ENCODE results near the gene FAM43A. TPM values are rescaled to one million over a fixed set of nuclear protein-coding genes. Genes with fewer than 3 reads are reported as not detected.

The FAM43A gene
- polyA plus RNA-seq, 2 of the 4 experiments (the other 2 are of a cell fraction): 0.89 to 2.3 TPM

GRCh38 chr3:194642769-194643168 lies 42.9 kb upstream of the FAM43A start (continued):
- TF ChIP-seq HMGXB4 (CRISPR knock-in tag; IDR thresholded peaks at IDR 0.05; ENCODE audit: borderline replicate concordance) (no peak), FOSL2 (IDR thresholded peaks at IDR 0.05) (no peak), FOSL2 (CRISPR knock-in tag; IDR thresholded peaks at IDR 0.05) (no peak)

- H3K4me1 ChIP-seq: no peaks in the 10 kb centered on the region
- no peak overlapping the region for H3K4me2 ChIP-seq
- no peak overlapping the region for H3K27ac ChIP-seq
- H3K4me3 ChIP-seq: no peak overlapping the region
- WGBS (ENCODE audit: missing lambda C conversion rate): 94% methylated on average over 3 of the region's 3 CpGs
- TF ChIP-seq ESRRA (IDR thresholded peaks at IDR 0.05; ENCODE audit: borderline replicate concordance, low read length): no peak
- TF ChIP-seq ELK1 (IDR thresholded peaks at IDR 0.05; ENCODE audit: low read depth, low read length): no peak
- POLR2A ChIA-PET: no interaction called here
- DNase-seq (ENCODE audit: low read depth in 1 of 2, low spot score in 1 of 2): no peak
- no peak for FAIRE-seq
- CTCF ChIA-PET: interaction anchor here (1.1 kb wide), 1 partner anchor 314 kb away, joined by 3 read pairs; no protein-coding TSS in a partner anchor
- no peaks in the 10 kb centered on the region for H3K9me3 ChIP-seq
- ATAC-seq: no peak
Observed at GRCh38 chr3:194647747-194648146, 37.9 kb upstream of the FAM43A start.

- no peaks in the 10 kb centered on the region for H3K4me1 ChIP-seq
- 93% methylated on average over 5 of the region's 5 CpGs for WGBS (ENCODE audit: missing lambda C conversion rate)
- CTCF ChIA-PET: no interaction called here
- no peak for FAIRE-seq
- no peak for ATAC-seq
- no peak for DNase-seq (ENCODE audit: low read depth in 1 of 2, low spot score in 1 of 2)
- POLR2A ChIA-PET: no interaction called here
- no peaks in the 10 kb centered on the region for H3K9me3 ChIP-seq
- no peak overlapping the region for H3K27ac ChIP-seq
- H3K4me3 ChIP-seq: no peak overlapping the region
- no peak overlapping the region for H3K4me2 ChIP-seq
- TF ChIP-seq RAD21 (conservative IDR thresholded peaks at IDR 0.05 in 1 of 2, IDR thresholded peaks at IDR 0.05 in 1 of 2): no peak
- TF ChIP-seq CHD4 (IDR thresholded peaks at IDR 0.05; ENCODE audit: borderline replicate concordance): no peak
- TF ChIP-seq POLR2A (IDR thresholded peaks at IDR 0.05; ENCODE audit: low read length): no peak
Observed at GRCh38 chr3:194654443-194654842, 31.2 kb upstream of the FAM43A start.

GRCh38 chr3:194657439-194657838 lies 28.2 kb upstream of the FAM43A start:
- ChIA-PET POLR2A (interaction anchor here (1.2 kb wide), 1 partner anchor 15 kb away, joined by 5 read pairs; the partner anchor contains the start of gene LSG1), CTCF (interaction anchor here (0.6 to 1.3 kb wide), 3 partner anchors 11 to 342 kb away, joined by 3 to 5 read pairs (median 3); no protein-coding TSS in a partner anchor)
- H3K9me3 ChIP-seq: no peaks in the 10 kb centered on the region
- no peak overlapping the region for H3K4me3 ChIP-seq
- no peak for DNase-seq (ENCODE audit: low read depth in 1 of 2, low spot score in 1 of 2)
- no peak overlapping the region for H3K4me2 ChIP-seq
- 76% methylated on average over 7 of the region's 7 CpGs for WGBS (ENCODE audit: missing lambda C conversion rate)
- no peak for ATAC-seq
- no peak for FAIRE-seq
- TF ChIP-seq CEBPB (IDR thresholded peaks at IDR 0.05) (no peak), ELK1 (IDR thresholded peaks at IDR 0.05; ENCODE audit: low read depth, low read length) (no peak), FOSL2 (IDR thresholded peaks at IDR 0.05) (no peak), FOSL2 (CRISPR knock-in tag; IDR thresholded peaks at IDR 0.05) (no peak), HOXB5 (CRISPR knock-in tag; IDR thresholded peaks at IDR 0.05) (no peak), EHF (CRISPR knock-in tag; IDR thresholded peaks at IDR 0.05) (no peak), HES2 (IDR thresholded peaks at IDR 0.05) (no peak), HOXA7 (CRISPR knock-in tag; IDR thresholded peaks at IDR 0.05) (no peak), MAFK (IDR thresholded peaks at IDR 0.05; ENCODE audit: partially characterized antibody) (no peak), USF2 (IDR thresholded peaks at IDR 0.05) (no peak), POLR2A (IDR thresholded peaks at IDR 0.05; ENCODE audit: low read length) (no peak), NR3C1 (IDR thresholded peaks at IDR 0.05) (no peak), JUN (IDR thresholded peaks at IDR 0.05) (no peak), FOSB (CRISPR knock-in tag; IDR thresholded peaks at IDR 0.05) (no peak), HOXB13 (CRISPR knock-in tag; IDR thresholded peaks at IDR 0.05; ENCODE audit: low read depth) (no peak), CHD2 (IDR thresholded peaks at IDR 0.05; ENCODE audit: low read length, partially characterized antibody) (no peak), ESRRA (IDR thresholded peaks at IDR 0.05; ENCODE audit: borderline replicate concordance, low read length) (no peak)
- no peak overlapping the region for H3K27ac ChIP-seq
- H3K4me1 ChIP-seq: no peaks in the 10 kb centered on the region

All from A549 (cell line).